ENCODE results near the gene ECEL1. TPM values are rescaled to one million over a fixed set of nuclear protein-coding genes. Genes with fewer than 3 reads are reported as not detected.

Gene ECEL1
- polyA plus RNA-seq, 6 donors from 2014 or later = not detected

DNA sequence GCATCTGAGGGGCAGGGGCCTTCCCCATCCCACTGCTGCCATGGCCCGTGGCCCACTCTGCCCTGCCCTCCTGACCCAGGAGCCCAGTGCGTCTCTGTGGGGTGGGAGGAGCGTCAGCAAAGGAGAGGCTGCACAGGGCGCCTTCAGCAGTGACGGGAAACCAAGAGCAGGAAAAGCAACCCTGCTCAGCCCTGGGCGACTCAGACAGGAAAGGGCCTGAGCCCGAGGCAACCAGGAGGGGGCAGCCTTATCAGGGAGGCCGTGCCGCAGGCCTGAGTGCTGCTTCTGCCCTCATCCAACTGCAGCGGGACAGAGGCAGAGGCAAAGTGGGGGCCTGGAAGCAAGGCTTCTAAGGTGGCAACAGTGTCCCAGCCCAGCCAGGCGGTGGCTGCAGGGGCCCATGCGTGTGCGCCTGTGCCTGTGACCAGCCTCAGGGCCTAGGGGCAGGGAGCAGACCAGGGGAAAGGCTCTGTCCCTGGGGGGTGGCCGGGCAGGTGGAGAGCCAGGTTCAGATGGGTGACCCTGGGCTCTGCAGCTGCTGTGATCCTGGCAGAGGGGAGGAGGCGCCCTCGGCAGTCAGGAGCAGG is 54.9 kb downstream of the ECEL1 start:
- no peaks in the 10 kb centered on the region for H3K4me1 Mint-ChIP-seq
- H3K27ac Mint-ChIP-seq = no peak overlapping the region
- no peaks in the 10 kb centered on the region for H3K9me3 Mint-ChIP-seq
- H3K36me3 Mint-ChIP-seq = no peaks in the 10 kb centered on the region
- ATAC-seq (ENCODE audit: low read depth in 2 of 2) (no peak), DNase-seq (no peak)
- no peak overlapping the region for H3K4me3 Mint-ChIP-seq
- peaks cover 1 to 9% (median 4%) of the 10 kb centered on the region in 3 donors for H3K27me3 Mint-ChIP-seq

DNA sequence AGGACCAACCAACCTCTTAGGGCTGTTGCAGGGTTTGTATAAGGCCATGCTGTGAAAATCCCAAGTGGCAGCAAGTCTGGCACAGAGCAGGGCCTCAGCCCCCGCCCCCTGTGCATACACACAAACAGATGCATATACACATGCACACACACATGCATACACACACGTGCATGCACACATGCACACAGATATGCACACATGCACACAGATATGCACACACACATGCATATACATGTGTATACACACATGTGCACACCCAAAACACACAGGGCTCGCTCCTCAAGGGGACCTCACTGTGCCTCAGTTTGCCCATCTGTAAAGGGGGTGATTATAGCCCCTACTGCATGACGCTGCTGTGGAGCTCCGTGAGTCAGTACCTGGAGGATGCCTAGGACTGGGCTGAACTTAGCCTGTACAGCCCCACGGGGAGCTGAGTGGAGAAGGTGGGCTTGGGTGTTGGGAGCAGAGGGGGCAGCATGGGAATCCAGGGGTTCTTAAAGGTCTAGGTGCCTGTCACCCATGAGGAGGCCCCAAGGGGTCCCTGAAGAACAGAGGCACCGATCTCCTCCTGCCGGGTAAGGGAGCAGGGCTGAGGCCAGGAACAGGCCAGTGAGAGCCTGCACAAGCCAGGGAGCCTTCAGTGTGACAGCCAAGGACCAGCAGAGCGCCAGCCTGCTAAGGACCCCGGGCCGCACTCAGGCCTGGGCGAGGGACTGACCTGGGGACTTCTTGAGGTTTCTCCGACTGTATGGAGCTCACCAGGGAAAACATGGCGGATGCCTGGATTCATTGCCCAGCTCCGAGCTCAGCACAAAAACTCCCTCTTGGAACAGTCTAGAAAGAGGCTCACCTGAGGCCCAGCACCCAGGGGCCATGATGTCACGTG is 55.7 kb downstream of the ECEL1 start:
- Mint-ChIP-seq H3K4me1 (no peaks in the 10 kb centered on the region), H3K27me3 (peaks cover 0 to 7% (median 4%) of the 10 kb centered on the region in 3 donors), H3K9me3 (no peaks in the 10 kb centered on the region), H3K4me3 (peak overlapping the region in 1 of 8 donors; percentile 25), H3K27ac (no peak overlapping the region), H3K36me3 (no peaks in the 10 kb centered on the region)
- ATAC-seq (ENCODE audit: low read depth in 2 of 2) (no peak), DNase-seq (no peak)

Other genes with a start within 250 kb of the ECEL1 start
- gene ALPP, start 109.1 kb downstream of the ECEL1 start, polyA plus RNA-seq (ENCODE audit: low read depth in 6 of 6) = under 1 TPM in 3 of 6 donors, not detected in 3; 0.26 to 0.69 (median 0.40) TPM
- gene ALPG, start 81.0 kb downstream of the ECEL1 start, polyA plus RNA-seq (ENCODE audit: low read depth in 6 of 6) = not detected
- not detected for gene ALPI, start 31.7 kb downstream of the ECEL1 start, polyA plus RNA-seq (ENCODE audit: low read depth in 6 of 6)
- not detected for gene PRSS56, start 32.6 kb upstream of the ECEL1 start, polyA plus RNA-seq (ENCODE audit: low read depth in 6 of 6)
- gene CHRND, start 38.3 kb upstream of the ECEL1 start, polyA plus RNA-seq (ENCODE audit: low read depth in 6 of 6) = not detected
- gene CHRNG, start 51.9 kb upstream of the ECEL1 start, polyA plus RNA-seq (ENCODE audit: low read depth in 6 of 6) = not detected
- gene TIGD1, start 62.7 kb upstream of the ECEL1 start, polyA plus RNA-seq (ENCODE audit: low read depth in 6 of 6) = 1 to 10 TPM; 2.6 to 9.2 (median 7.9) TPM
- 10 to 100 TPM; 51.0 to 69.0 (median 63.1) TPM for gene EIF4E2, start 62.9 kb upstream of the ECEL1 start, polyA plus RNA-seq (ENCODE audit: low read depth in 6 of 6)
- gene EFHD1, start 145.8 kb upstream of the ECEL1 start, polyA plus RNA-seq (ENCODE audit: low read depth in 6 of 6) = not detected
- 10 to 100 TPM in 5 of 6 donors, 1 to 10 TPM in 1; 9.6 to 33.6 (median 18.3) TPM for gene GIGYF2, start 209.5 kb upstream of the ECEL1 start, polyA plus RNA-seq (ENCODE audit: low read depth in 6 of 6)